Osteoblast (primary cell): ENCODE results near the gene PSMG3. TPM values are rescaled to one million over a fixed set of nuclear protein-coding genes. Genes with fewer than 3 reads are reported as not detected.
A peak's percentile ranks its signal among the peaks of the same experiment; 100 is the strongest.

ENCODE experiments used
- DNase-seq: peaks from one replicate; pipeline ENCODE4 v3.0.0; 2011; ENCODE audit warnings: low spot score, mixed read lengths; ENCODE audit not compliant: insufficient read length; ENCODE audit errors: missing footprints
- H2AFZ ChIP-seq: 2 replicates; pipeline ENCODE4 v1.6.0; 2011; ENCODE audit warnings: mild to moderate bottlenecking, low read length
- H3K27ac ChIP-seq: 2 replicates; pipeline ENCODE4 v1.5.1; 2011; ENCODE audit warnings: mild to moderate bottlenecking, low read depth, low read length, moderate library complexity
- H3K27me3 ChIP-seq: 2 replicates; pipeline ENCODE4 v1.6.0; 2012; ENCODE audit warnings: mild to moderate bottlenecking, control low read depth, inconsistent platforms, low read length, moderate library complexity; ENCODE audit not compliant: insufficient read depth
- H3K36me3 ChIP-seq: 2 replicates; pipeline ENCODE4 v1.5.1; 2011; ENCODE audit warnings: mild to moderate bottlenecking, low read length, control low read depth, moderate library complexity; ENCODE audit not compliant: insufficient read depth
- H3K4me1 ChIP-seq: 2 replicates; pipeline ENCODE4 v1.5.1; 2011; ENCODE audit warnings: mild to moderate bottlenecking, low read length, control low read depth, moderate library complexity; ENCODE audit not compliant: insufficient read depth
- H3K4me2 ChIP-seq: 2 replicates; pipeline ENCODE4 v1.6.0; 2011; ENCODE audit warnings: mild to moderate bottlenecking, low read length; ENCODE audit not compliant: insufficient read depth
- H3K4me3 ChIP-seq: fragments of 200-600 bp; sonication (generic); 3 replicates; pipeline ENCODE4 v1.5.1; 2012; ENCODE audit warnings: mild to moderate bottlenecking, low read length, inconsistent platforms; ENCODE audit not compliant: insufficient read depth
- H3K79me2 ChIP-seq: 2 replicates; pipeline ENCODE4 v1.6.0; 2012; ENCODE audit warnings: mild to moderate bottlenecking, low read length, control low read depth, inconsistent platforms; ENCODE audit not compliant: insufficient read depth
- H3K9me3 ChIP-seq: 2 replicates; pipeline ENCODE4 v1.5.1; 2011; ENCODE audit warnings: low read depth, low read length, control low read depth
- H4K20me1 ChIP-seq: 2 replicates; pipeline ENCODE4 v1.6.0; 2012; ENCODE audit warnings: mild to moderate bottlenecking, low read length, control low read depth; ENCODE audit not compliant: insufficient read depth
- CTCF ChIP-seq: IDR thresholded peaks from 2 replicates; pipeline ENCODE4 v1.5.1; 2011; ENCODE audit warnings: mild to moderate bottlenecking, low read depth, low read length, moderate library complexity; ENCODE audit errors: extremely low read depth
- total RNA-seq: library from RNA; depleted of rRNA; stranded (reverse); fragments of >200 nt; gene quantifications from 2 replicates; pipeline ENCODE4 v1.2.3, GENCODE V29; 2012

Gene PSMG3
- total RNA-seq, 1 donor, result 38.7 TPM

- peak; percentile 51 for DNase-seq
- Histone ChIP-seq H4K20me1 (no peaks in the 10 kb centered on the region), H3K36me3 (no peaks in the 10 kb centered on the region), H3K79me2 (no peaks in the 10 kb centered on the region), H3K27me3 (peaks cover 43% of the 10 kb centered on the region), H3K9me3 (no peaks in the 10 kb centered on the region), H3K4me2 (no peak overlapping the region), H2AFZ (no peak overlapping the region), H3K4me1 (no peaks in the 10 kb centered on the region), H3K4me3 (no peak overlapping the region), H3K27ac (no peak overlapping the region)
- no peak for TF ChIP-seq CTCF
These were observed 33.8 kb upstream of the PSMG3 start for GRCh38 chr7:1603346-1604225.

GRCh38 chr7:1602386-1602785 is 32.6 kb upstream of the PSMG3 start:
- Histone ChIP-seq H3K4me1 (no peaks in the 10 kb centered on the region), H3K79me2 (no peaks in the 10 kb centered on the region), H2AFZ (no peak overlapping the region), H3K4me3 (no peak overlapping the region), H3K36me3 (no peaks in the 10 kb centered on the region), H3K9me3 (no peaks in the 10 kb centered on the region), H4K20me1 (no peaks in the 10 kb centered on the region), H3K27me3 (peaks cover 42% of the 10 kb centered on the region), H3K4me2 (no peak overlapping the region), H3K27ac (no peak overlapping the region)
- DNase-seq, result no peak
- no peak for TF ChIP-seq CTCF

GRCh38 chr7:1601956-1602355 is 32.1 kb upstream of the PSMG3 start:
- Histone ChIP-seq H3K27ac (no peak overlapping the region), H3K4me1 (no peaks in the 10 kb centered on the region), H3K27me3 (peaks cover 39% of the 10 kb centered on the region), H3K36me3 (no peaks in the 10 kb centered on the region), H3K4me2 (no peak overlapping the region), H4K20me1 (no peaks in the 10 kb centered on the region), H2AFZ (no peak overlapping the region), H3K9me3 (no peaks in the 10 kb centered on the region), H3K79me2 (no peaks in the 10 kb centered on the region), H3K4me3 (no peak overlapping the region)
- TF ChIP-seq CTCF, result no peak
- DNase-seq, result peak; percentile 67

- H4K20me1 ChIP-seq, result no peaks in the 10 kb centered on the region
- no peak overlapping the region for H3K4me2 ChIP-seq
- no peak for TF ChIP-seq CTCF
- no peak overlapping the region for H2AFZ ChIP-seq
- H3K4me1 ChIP-seq, result no peaks in the 10 kb centered on the region
- H3K4me3 ChIP-seq, result no peak overlapping the region
- DNase-seq, result peak; percentile 65
- peaks cover 37% of the 10 kb centered on the region for H3K27me3 ChIP-seq
- H3K36me3 ChIP-seq, result no peaks in the 10 kb centered on the region
- no peaks in the 10 kb centered on the region for H3K9me3 ChIP-seq
- no peak overlapping the region for H3K27ac ChIP-seq
- no peaks in the 10 kb centered on the region for H3K79me2 ChIP-seq
These were observed 30.0 kb upstream of the PSMG3 start for GRCh38 chr7:1599640-1600395.
